NCI-H82 treated with DMSO at 0.1 percent for 48 hours (cell line): Measurements from ENCODE around the gene KRTAP17-1.

Experiments
- DNase-seq: peaks from one replicate; lab custom pipeline; 2025; ENCODE audit not compliant: unreplicated experiment; lab: John Stamatoyannopoulos, UW

Gene KRTAP17-1

DNA sequence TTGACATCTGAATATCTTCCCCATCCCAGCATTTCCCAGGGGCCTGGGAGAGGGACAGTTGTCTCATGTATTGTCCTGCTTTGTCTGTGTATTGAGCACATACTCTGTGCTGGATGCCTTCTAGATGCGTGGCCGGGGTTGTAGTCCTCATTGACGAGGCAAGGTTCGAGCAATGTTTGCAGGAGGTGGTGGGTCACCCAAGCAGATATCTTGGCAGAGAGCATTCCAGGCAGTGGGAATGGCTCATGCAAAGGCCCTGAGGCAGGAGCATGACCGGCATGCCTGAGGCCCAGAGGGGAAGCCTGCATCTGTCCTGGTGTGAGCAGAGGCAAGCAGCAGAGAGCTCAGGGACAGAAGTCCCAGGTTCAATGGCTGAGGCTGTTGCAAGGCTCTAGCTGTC is 17.6 kb upstream of the KRTAP17-1 start:
- no peak for DNase-seq

DNA sequence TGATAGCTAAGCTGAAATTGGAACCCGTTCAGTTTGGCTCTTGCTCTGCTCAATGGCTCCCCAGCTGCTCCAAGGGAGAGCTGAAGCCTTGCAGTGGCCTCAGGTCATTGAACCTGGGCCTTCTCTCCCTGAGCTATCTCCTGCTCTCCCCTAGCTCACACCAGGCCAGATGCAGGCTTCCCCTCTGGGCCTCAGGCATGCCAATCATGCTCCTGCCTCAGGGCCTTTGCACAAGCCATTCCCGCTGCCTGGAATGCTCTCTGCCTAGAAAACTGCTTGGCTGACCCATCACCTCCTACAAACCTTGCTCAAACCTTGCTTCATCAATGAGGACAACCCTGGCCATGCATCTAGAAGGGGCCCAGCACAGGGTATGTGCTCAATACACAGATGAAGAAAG is 16.7 kb upstream of the KRTAP17-1 start:
- DNase-seq: no peak

DNA sequence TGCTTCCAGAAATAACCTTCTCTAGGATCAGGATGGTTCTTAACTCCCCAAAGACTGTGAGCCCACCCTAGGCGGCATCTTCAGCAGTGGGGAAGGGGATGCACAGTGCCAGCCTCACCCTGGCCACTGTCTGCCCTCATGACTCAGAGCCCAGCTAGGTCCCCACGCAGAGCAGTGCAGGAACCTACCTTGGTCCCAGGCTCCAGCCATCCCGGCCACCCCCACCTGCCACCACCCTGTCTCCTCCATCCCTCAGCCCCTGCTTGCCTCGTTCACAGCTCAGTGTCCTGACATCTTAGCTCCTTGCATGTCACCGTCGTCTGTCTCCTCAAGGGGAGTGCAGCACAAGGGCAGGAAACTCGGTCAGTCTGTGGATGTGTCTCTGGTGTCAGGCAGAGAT is 16.1 kb upstream of the KRTAP17-1 start:
- DNase-seq: no peak

DNA sequence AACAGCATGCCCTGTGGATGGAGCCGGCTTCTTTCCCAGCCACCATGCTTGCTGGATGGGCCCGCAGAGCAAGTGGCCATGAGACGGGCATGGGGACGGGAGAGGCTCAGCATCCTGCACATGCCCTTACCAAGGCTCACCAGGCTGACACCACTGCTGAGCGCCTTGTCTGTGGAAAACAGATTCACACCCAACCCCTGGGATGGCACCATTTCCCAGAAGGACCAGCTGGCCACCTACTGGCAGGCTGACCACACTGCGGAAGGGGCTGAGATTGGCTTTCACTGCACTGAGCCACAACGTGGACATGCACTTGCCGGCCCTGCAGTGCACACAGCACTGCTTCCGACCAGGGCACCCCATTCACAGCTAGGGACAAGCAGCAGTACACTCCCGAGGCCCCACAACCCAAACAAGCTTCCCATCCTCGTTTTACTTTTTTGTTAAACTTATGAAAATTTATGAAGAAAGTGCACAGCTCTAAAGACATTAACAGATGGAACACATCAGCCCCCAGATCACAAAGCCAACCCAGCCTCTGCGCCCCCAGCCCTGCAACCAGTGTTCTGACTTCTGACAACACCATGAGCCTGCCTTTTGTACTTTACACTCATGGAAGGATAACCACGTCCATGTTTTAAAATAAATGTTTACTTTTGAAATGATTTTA is 13.9 kb upstream of the KRTAP17-1 start:
- no peak for DNase-seq

DNA sequence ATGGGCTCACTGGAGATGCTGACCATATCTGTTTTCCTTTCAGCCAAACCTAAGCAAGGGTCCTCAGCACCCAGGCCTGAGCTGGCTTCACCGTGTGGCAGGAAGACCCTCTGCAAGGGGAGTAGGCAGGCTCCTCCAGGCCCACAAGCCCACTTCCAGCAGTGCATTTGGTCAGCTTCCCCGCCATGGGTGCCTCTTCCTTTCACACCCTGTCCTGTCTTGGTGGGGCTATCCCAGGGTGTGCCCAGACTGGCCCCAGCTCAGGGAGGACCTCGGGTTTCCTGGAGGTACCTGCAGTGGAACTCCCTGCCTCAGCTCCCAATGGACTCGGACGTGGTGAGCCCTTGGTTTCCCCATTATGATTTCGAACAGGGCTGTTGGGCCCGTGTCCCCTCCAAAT is 12.7 kb upstream of the KRTAP17-1 start:
- DNase-seq: no peak

DNA sequence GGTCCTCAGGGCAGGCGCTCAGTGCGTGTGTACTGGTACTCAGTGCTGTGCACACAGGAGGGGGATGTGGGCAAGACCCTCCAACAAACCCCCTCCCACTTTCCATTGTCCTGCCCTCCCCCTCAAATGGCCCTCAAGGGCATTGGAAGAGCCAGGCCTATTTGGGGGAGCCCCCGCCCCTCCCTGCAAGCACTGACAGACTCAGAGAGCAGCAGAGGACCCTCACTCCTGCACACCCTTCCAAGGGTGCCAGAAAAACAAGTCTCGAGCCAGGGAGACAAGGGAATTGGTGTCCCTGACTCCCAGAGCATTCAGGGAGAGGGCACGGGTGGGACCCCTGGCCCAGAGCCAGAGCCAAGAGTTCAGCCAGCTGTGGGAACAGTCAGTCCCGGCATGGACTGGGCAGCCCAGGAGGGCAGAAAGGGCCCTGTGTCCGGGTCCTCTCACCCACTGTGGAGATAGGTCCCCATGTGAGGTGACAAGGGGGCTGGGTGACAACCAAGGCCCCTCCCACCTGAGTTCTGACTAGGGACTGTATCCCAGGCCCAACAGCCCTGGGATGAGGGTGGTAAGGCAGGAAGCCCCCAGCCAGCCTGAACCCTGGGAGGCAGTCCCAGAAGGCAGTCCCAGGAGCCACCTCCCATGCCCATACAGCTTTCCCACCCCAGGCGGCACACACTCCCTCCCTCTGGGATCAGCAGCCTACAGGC is 12.1 kb upstream of the KRTAP17-1 start:
- DNase-seq: no peak

DNA sequence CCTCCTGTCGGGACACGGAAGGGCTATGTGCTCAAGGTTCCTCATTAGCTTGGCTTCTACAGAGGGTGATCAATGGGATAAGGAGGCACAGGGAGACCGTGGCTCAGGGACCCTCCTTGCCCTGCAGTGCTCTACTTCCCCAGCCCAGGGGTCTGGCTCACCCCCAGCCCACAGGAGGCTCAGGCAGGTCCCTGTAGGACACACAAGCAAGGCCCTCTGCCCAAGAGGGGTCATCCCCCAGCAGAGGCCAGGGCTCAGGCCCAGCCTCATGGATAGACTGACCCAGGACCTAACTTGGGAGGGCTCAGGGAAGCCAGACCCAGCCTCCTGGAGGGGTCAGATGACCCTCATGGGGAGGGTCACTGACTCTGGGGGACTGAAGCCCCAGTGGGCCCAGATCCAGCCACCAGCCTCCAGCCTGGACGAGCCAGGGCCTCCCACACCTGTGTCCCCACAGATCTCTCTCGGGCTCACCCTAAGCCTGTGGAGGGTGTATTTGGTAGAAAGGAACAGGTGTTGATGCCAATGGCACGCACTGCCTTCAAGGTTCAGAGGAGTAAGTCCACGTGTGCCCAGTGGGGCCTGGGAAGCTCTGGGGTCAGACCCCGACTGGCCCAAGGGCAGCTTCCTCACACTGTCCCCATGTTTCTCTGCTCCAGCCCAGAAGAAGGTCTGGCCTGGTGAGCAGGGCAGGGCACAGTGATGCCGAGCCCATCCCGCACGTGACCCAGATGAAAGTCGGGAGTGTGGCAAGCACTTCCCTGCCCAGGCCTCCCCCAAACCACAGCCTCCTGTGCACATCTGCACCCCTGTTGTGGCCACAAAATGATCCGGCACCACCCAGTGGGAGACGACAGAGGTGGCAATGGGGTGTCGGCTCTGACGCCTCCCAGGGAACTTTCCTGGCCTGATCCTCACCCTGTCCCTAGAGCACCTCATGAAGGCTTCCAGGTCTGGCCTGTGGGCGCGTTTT is 10.9 kb upstream of the KRTAP17-1 start:
- DNase-seq: no peak

DNA sequence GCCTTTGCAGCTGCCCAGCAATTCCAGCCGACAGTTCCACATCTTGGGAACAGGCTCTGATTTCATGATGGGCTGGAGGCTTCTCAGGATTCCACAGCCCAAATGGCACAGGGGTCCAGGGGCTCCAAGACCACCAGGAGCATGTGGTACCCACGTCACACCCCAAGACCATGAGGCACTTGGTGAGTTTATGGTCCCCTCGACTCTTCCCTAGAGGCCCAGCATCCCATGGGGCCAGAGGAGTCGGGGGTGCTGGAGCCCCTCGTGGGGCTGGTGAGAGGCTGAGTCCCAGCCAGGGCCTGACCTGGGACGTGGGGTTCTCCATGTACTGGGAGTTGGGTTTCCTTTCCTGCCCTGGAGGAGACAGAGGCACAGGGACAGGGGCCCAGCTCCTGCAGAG is 10.1 kb upstream of the KRTAP17-1 start:
- no peak for DNase-seq

DNA sequence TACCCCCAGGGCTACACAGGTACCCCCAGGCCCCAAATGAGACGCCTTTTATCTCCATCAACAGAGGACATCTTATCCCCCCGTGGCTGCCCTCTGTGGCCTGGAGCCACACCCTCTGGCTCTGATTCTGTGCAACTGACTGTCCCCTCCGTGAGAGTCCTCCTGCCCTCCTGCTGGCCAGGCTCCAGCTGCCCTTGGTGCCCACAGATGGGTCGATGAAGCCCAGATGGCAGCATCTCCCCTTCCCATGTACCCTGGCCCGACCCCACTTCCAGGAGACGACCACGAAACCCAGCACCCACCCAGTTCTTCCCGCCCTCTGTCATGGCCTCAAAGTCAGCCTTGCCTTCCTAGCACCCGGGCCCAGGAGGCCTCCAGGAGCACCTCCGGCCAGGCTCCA is 9.6 kb upstream of the KRTAP17-1 start:
- no peak for DNase-seq

DNA sequence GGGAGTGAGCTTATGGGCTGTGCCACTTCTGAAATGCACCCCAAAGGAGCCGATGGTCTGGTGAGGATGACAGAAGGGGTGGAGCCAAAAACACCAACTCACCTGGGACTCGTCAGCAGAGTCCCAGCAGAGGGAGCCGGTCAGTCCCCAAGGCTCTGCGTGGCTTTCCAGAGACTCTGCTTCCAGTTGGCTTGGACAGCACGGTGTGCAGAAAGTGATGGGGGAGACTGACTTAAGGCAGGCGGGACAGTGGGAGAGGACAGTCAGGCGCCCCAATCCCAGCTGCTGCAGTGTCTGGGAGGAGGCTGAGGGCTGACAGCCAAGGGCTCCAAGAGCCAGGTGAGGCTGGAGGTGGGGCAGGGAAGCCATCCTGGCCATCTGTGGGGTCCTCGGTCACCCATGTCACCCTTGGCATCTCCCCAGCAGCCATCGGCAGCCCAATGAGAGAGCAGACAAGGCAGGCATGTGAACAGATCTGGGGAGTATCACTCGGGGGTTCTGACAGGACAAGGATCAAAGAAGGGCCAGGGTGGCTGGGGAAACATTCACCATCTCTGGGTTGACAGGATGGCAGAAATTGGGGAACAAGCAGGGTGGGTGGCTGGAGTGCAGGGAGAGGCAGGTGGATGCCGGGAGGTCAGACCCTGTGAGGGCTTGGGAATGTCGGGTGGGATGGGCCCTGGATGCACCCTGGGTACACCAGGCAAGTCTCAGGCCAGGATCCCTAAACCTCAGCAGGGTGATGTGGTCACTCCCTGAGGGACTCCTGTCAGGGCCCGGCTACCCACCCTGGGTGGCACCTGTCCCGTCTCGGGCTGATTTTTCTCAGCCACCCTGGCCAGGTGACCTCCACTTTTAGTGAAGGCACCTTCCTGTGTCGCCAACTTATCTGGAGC is 8.9 kb upstream of the KRTAP17-1 start:
- DNase-seq: no peak

DNA sequence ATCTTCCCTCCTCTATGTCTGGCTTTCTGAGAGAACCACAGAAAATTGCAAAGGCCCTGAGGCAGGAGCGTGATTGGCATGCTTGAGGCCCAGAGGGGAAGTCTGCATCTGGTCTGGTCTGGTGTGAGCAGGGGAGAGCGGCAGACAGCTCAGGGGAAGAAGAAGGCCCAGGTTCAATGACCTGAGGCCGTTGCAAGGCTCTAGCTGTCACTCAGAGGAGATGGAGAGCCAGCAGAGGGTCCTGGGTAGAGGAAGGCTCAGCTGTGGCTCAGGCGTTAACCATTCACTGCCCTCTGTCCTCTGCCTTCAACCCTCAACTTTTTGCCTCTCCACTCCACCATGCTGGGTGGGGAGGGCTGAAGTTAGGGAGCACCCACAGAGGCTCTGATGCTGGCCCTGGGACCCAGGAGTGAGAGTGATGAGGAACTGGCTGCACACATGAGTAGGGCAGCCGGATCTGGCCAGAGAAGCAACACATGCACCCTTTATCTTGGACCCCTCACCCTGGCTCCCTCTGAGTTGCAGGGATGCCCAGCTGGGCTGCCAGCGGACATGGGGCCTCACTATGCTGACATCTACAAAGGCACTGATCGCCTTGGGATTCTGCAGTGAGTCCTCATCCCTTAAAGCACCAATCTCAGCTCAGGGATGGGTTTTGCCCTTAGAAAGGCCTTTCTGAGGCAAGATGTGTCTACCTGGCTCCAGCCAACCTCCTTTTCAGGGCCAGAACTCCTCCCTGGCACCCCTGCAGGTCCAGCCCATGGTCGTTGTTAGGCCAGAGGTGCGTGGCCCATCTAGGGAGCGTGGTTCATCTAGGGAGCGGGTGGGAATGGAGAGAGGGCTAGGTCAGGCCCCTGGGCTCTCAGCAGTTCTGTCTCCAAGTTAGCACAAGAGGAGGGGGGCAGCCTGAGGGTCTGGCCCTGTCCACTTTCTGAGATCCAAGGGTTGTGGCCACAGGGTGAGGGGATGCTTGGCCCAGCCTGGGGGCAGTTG is 7.7 kb upstream of the KRTAP17-1 start:
- no peak for DNase-seq

DNA sequence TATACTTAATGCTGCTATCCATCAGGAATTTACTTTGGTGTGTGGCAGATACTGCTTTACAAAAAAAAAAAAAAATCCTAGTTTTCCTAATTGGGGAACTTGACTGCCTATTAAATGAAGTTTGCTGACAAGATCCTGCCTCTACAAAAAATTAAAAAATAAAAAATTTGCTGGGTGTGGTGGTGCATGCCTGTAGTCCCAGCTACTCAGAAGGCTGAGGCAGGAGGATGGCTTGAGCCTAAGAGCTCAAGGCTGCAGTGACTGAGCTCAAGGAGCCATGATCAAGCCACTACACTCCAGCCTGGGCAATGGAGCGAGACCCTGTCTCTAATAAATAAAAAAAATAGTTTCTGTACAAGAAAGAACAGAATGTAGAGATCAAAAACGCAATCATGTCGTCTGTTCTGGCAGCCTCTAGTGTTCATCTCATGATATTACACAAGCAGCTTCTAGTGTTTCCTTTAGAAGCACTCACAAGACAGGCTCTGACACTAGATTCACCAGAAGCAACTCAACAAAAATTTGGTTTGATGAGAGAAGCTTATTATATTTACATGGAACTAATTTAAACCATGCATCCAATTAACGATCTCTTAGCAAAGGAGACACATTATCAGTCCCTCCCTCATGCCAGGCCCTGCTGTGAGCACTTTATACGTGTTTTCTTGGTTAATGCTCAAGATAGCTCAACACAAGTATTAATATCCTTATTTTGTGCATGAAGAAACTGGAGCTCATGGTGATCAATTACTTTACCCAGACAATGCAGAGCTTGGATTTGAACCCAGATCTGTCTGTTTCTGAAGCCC is 6.8 kb upstream of the KRTAP17-1 start:
- DNase-seq: no peak

DNA sequence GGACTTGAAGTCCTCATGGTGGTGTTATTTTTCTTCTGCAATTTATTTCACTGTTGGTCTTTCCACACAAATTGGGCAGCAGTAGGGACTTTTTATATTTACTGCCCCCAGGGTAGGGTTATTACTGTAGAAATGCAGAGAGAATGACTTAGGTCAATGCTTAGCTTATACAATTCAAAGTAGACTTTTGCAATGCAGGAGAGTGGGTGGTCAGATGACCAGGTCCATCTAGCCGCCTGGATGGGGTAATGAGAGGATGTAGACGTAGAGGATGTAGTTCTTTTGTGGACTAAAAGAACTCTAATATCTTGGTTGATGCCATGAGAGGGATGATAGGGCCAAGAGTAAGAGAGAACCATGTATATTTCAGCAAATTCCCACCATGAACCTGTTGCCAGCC is 2.7 kb upstream of the KRTAP17-1 start:
- DNase-seq: no peak

DNA sequence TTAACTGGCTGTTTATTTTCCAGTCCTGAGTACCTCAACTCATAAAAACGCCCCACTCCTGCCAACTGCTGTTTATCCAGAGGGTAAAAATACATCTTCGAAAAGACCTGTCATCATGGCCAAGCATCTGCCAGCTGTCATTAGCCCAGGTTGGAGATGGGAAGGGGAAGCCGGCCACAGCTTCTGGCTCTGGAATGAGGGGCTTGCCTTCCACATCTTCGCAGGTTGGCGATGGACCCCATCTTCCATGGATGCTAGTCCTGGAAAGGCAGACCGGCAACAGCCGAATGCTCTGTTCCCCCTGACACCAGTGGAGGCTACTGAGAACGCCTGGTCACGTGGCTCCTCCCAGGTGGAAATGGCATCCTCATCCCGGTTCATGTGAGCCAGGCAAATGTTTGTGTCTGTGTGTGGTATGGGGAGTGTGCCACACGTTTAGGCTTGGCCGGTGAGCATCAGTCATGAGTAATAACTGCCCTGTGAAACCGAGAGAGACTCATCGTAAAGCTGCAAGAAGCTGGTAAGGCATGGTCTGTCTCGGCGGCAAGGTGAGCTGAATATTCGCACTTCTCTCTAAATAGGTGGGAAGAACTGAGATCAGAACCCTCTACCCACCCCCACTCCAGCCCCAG is 420 bp upstream of the KRTAP17-1 start:
- no peak for DNase-seq

DNA sequence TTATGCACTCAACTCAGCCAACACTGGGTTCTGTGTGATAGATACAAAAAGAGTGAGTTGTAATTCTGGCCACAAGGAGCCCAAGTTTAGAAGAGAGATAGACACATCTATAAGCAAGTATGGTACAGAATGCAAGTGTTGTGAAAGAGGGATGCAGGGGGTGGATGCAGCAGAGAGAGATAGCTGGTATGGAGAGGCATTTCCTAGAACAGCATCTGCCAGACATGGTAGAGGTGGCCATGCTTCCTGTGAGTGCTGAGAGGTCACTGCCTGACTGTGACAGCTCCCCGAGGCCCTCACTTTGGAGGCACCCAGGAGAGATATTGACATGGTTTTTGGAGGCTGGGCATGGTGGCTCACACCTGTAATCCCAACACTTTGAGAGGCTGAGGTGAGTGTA is 4.4 kb downstream of the KRTAP17-1 start:
- DNase-seq: no peak

DNA sequence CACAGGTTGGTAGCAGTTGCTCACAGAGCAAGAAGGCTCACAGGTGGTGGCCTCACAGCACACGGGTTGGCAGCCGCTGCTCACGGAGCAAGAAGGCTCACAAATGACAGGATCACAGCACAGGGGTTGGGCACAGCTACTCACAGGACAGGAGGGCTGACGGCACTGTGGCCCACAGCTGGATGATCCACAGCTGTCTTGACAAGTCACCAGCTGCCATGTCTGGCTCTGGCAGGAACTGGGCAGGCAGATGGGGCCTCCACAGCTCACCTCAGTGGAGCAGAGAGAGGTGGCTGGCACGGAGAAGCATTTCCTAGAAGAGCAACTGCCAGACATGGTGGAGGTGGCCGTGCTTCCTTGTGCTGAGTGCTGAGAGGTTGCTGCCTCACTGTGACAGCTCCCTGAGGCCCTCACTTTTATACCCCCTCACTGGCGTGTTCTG is 6.6 kb downstream of the KRTAP17-1 start, which contains the start of gene KRTAP16-1:
KRTAP16-1 (minus strand) TSS at position 392 of the 442 bp plus-strand sequence; CDS start at position 336, 56 bp downstream.
- DNase-seq: no peak

DNA sequence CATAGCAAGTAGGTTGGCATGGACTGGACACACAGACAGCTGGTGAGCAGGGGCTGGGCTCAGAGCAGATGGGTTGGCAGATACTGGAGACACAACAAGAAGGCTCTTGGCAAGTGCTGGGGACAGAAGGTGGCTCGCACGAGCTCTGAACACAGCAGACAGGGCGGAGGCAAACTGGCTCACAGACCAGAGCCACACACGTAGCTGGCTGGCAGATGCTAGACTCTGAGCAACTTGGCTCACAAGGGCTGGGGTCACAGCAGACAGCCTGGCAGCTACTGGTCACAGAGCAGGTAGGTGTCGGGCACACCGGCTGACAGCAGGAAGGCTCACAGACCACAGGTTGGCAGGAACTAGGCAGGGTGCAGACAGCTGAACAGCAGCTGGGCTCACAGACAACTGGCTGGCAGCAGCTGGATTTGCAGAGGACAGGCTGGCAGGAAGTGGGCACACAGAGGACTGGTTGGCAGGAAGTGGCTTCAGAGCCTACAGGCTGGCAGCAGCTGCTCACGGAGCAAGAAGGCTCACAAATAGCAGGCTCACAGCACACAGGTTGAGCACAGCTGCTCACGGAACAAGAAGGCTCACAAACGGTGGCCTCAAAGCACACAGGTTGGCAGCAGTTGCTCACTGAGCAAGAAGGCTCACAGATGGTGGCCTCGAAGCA is 7.1 kb downstream of the KRTAP17-1 start:
- no peak for DNase-seq
